Activated naive CD8-positive, alpha-beta T cell (primary cell): ENCODE data around the gene SYNE3.

Source experiments
- H3K27ac Mint-ChIP-seq: one replicate; pipeline ENCODE4 v1.8.0; 2021; ENCODE audit warnings: mixed read lengths
- H3K27me3 Mint-ChIP-seq: one replicate; pipeline ENCODE4 v1.8.0; 2021; ENCODE audit warnings: mixed read lengths
- H3K36me3 Mint-ChIP-seq: one replicate; pipeline ENCODE4 v1.8.0; 2021; ENCODE audit warnings: mixed read lengths
- H3K4me1 Mint-ChIP-seq: one replicate; pipeline ENCODE4 v1.8.0; 2021; ENCODE audit warnings: low read depth, mixed read lengths
- H3K4me3 Mint-ChIP-seq: one replicate; pipeline ENCODE4 v1.8.0; 2021; ENCODE audit warnings: mild to moderate bottlenecking, mixed read lengths
- H3K9me3 Mint-ChIP-seq: one replicate; pipeline ENCODE4 v1.8.0; 2021; ENCODE audit warnings: low read depth, mixed read lengths

Gene SYNE3

GRCh38 chr14:95509495-95509894 is 7.0 kb downstream of the SYNE3 start:
- Mint-ChIP-seq H3K27ac (peak overlapping the region; percentile 22), H3K9me3 (no peaks in the 10 kb centered on the region), H3K4me1 (peaks cover 64% of the 10 kb centered on the region), H3K4me3 (no peak overlapping the region), H3K27me3 (no peaks in the 10 kb centered on the region), H3K36me3 (no peaks in the 10 kb centered on the region)

GRCh38 chr14:95508377-95508776 is 8.1 kb downstream of the SYNE3 start:
- Mint-ChIP-seq H3K36me3 (no peaks in the 10 kb centered on the region), H3K9me3 (no peaks in the 10 kb centered on the region), H3K27ac (peak overlapping the region; percentile 30), H3K27me3 (no peaks in the 10 kb centered on the region), H3K4me1 (peaks cover 67% of the 10 kb centered on the region), H3K4me3 (no peak overlapping the region)

- Mint-ChIP-seq H3K4me3 (no peak overlapping the region), H3K4me1 (peaks cover 66% of the 10 kb centered on the region), H3K27me3 (no peaks in the 10 kb centered on the region), H3K27ac (no peak overlapping the region), H3K36me3 (no peaks in the 10 kb centered on the region), H3K9me3 (no peaks in the 10 kb centered on the region)
Observed at GRCh38 chr14:95507701-95508103, 8.7 kb downstream of the SYNE3 start.

GRCh38 chr14:95507174-95507573 is 9.3 kb downstream of the SYNE3 start:
- Mint-ChIP-seq H3K27ac (no peak overlapping the region), H3K27me3 (no peaks in the 10 kb centered on the region), H3K36me3 (peaks cover 2% of the 10 kb centered on the region), H3K4me1 (peaks cover 71% of the 10 kb centered on the region), H3K9me3 (no peaks in the 10 kb centered on the region), H3K4me3 (no peak overlapping the region)

GRCh38 chr14:95505030-95505589 is 11.3 kb downstream of the SYNE3 start:
- Mint-ChIP-seq H3K9me3 (no peaks in the 10 kb centered on the region), H3K4me1 (peaks cover 75% of the 10 kb centered on the region), H3K27ac (no peak overlapping the region), H3K27me3 (no peaks in the 10 kb centered on the region), H3K4me3 (no peak overlapping the region), H3K36me3 (peaks cover 11% of the 10 kb centered on the region)

GRCh38 chr14:95504135-95505029 is 12.1 kb downstream of the SYNE3 start:
- no peaks in the 10 kb centered on the region for H3K27me3 Mint-ChIP-seq
- no peaks in the 10 kb centered on the region for H3K9me3 Mint-ChIP-seq
- peaks cover 11% of the 10 kb centered on the region for H3K36me3 Mint-ChIP-seq
- H3K4me3 Mint-ChIP-seq, result peak overlapping the region; percentile 48
- peak overlapping the region; percentile 25 for H3K27ac Mint-ChIP-seq
- peaks cover 71% of the 10 kb centered on the region for H3K4me1 Mint-ChIP-seq

- Mint-ChIP-seq H3K36me3 (peaks cover 11% of the 10 kb centered on the region), H3K27ac (no peak overlapping the region), H3K9me3 (no peaks in the 10 kb centered on the region), H3K4me3 (no peak overlapping the region), H3K27me3 (no peaks in the 10 kb centered on the region), H3K4me1 (peaks cover 70% of the 10 kb centered on the region)
Observed at GRCh38 chr14:95503365-95504134, 12.9 kb downstream of the SYNE3 start.

GRCh38 chr14:95502381-95502950 is 14.0 kb downstream of the SYNE3 start:
- peaks cover 11% of the 10 kb centered on the region for H3K36me3 Mint-ChIP-seq
- H3K4me1 Mint-ChIP-seq, result peaks cover 63% of the 10 kb centered on the region
- H3K9me3 Mint-ChIP-seq, result no peaks in the 10 kb centered on the region
- no peaks in the 10 kb centered on the region for H3K27me3 Mint-ChIP-seq
- peak overlapping the region; percentile 76 for H3K27ac Mint-ChIP-seq
- H3K4me3 Mint-ChIP-seq, result no peak overlapping the region

- Mint-ChIP-seq H3K4me3 (no peak overlapping the region), H3K36me3 (peaks cover 11% of the 10 kb centered on the region), H3K9me3 (no peaks in the 10 kb centered on the region), H3K27me3 (no peaks in the 10 kb centered on the region), H3K4me1 (peaks cover 62% of the 10 kb centered on the region), H3K27ac (peak overlapping the region; percentile 4)
Observed at GRCh38 chr14:95500772-95501401, 15.6 kb downstream of the SYNE3 start.

GRCh38 chr14:95500201-95500681 is 16.2 kb downstream of the SYNE3 start:
- Mint-ChIP-seq H3K9me3 (no peaks in the 10 kb centered on the region), H3K27ac (no peak overlapping the region), H3K4me1 (peaks cover 65% of the 10 kb centered on the region), H3K4me3 (no peak overlapping the region), H3K36me3 (peaks cover 11% of the 10 kb centered on the region), H3K27me3 (no peaks in the 10 kb centered on the region)

- H3K4me3 Mint-ChIP-seq, result no peak overlapping the region
- peaks cover 11% of the 10 kb centered on the region for H3K36me3 Mint-ChIP-seq
- no peaks in the 10 kb centered on the region for H3K27me3 Mint-ChIP-seq
- H3K4me1 Mint-ChIP-seq, result peaks cover 65% of the 10 kb centered on the region
- H3K27ac Mint-ChIP-seq, result peak overlapping the region; percentile 67
- H3K9me3 Mint-ChIP-seq, result no peaks in the 10 kb centered on the region
Observed at GRCh38 chr14:95499354-95499750, 17.1 kb downstream of the SYNE3 start.

- Mint-ChIP-seq H3K27ac (peak overlapping the region; percentile 16), H3K27me3 (no peaks in the 10 kb centered on the region), H3K36me3 (peaks cover 14% of the 10 kb centered on the region), H3K4me1 (peaks cover 63% of the 10 kb centered on the region), H3K9me3 (no peaks in the 10 kb centered on the region), H3K4me3 (no peak overlapping the region)
Observed at GRCh38 chr14:95498622-95499353, 17.7 kb downstream of the SYNE3 start.

- H3K36me3 Mint-ChIP-seq, result peaks cover 14% of the 10 kb centered on the region
- no peaks in the 10 kb centered on the region for H3K9me3 Mint-ChIP-seq
- H3K27me3 Mint-ChIP-seq, result no peaks in the 10 kb centered on the region
- H3K4me1 Mint-ChIP-seq, result peaks cover 55% of the 10 kb centered on the region
- no peak overlapping the region for H3K4me3 Mint-ChIP-seq
- H3K27ac Mint-ChIP-seq, result peak overlapping the region; percentile 23
Observed at GRCh38 chr14:95497561-95498011, 18.9 kb downstream of the SYNE3 start.
